WTC11 (cell line): Measurements from ENCODE around the gene ADCY3. TPM values are rescaled to one million over a fixed set of nuclear protein-coding genes. Genes with fewer than 3 reads are reported as not detected.

Experiments used
- ATAC-seq: fragments of 200-7000 bp; cut with Tn5 transposase; 2 replicates; pipeline ENCODE4 v1.10.0; 2021; ENCODE audit warnings: mild to moderate bottlenecking, moderate library complexity
- CTCF ChIA-PET: fragments of 300-600 bp; sonication (Branson Sonifier 250); formaldehyde crosslinking; loops from one replicate; lab custom pipeline; 2021; ENCODE audit warnings: antibody characterized with exemption; lab: Charles Lee
- POLR2A ChIA-PET: fragments of 350-600 bp; sonication (Branson Sonifier 250); formaldehyde crosslinking; loops from one replicate; lab custom pipeline; 2021; ENCODE audit warnings: antibody characterized with exemption; lab: Charles Lee
- DNase-seq: peaks from one replicate; pipeline ENCODE4 v3.0.0; 2021; ENCODE audit warnings: low spot score
- H3K27ac Mint-ChIP-seq: 2 replicates; pipeline ENCODE4 v1.8.0; 2021; ENCODE audit warnings: mixed read lengths
- H3K27me3 Mint-ChIP-seq: 2 replicates; pipeline ENCODE4 v1.8.0; 2021; ENCODE audit warnings: low read depth, mild to moderate bottlenecking, moderate library complexity, mixed read lengths
- H3K36me3 Mint-ChIP-seq: 2 replicates; pipeline ENCODE4 v1.8.0; 2021; ENCODE audit warnings: mixed read lengths
- H3K4me1 Mint-ChIP-seq: 2 replicates; pipeline ENCODE4 v1.8.0; 2022; ENCODE audit warnings: mixed read lengths
- H3K4me3 Mint-ChIP-seq: 2 replicates; pipeline ENCODE4 v1.8.0; 2021; ENCODE audit warnings: mild to moderate bottlenecking, moderate library complexity, mixed read lengths
- H3K9me3 Mint-ChIP-seq: 2 replicates; pipeline ENCODE4 v1.8.0; 2021; ENCODE audit warnings: mixed read lengths
- E2F4 ChIP-seq: sonication (generic); formaldehyde crosslinking; IDR thresholded peaks from 2 replicates; pipeline ENCODE4 v1.8.1; 2022; ENCODE audit warnings: low read depth, mild to moderate bottlenecking, moderate library complexity, missing genetic modification reagents, borderline replicate concordance
- E2F5 ChIP-seq: sonication (generic); formaldehyde crosslinking; IDR thresholded peaks from 2 replicates; pipeline ENCODE4 v1.8.1; 2022; ENCODE audit warnings: mild to moderate bottlenecking, moderate library complexity, missing genetic modification reagents
- ETV6 ChIP-seq: sonication (generic); formaldehyde crosslinking; IDR thresholded peaks from 2 replicates; pipeline ENCODE4 v1.8.1; 2022; ENCODE audit warnings: mild to moderate bottlenecking, missing genetic modification reagents
- FOXP1 ChIP-seq: sonication (generic); formaldehyde crosslinking; IDR thresholded peaks from 2 replicates; pipeline ENCODE4 v1.8.0; 2022; ENCODE audit warnings: missing genetic modification reagents, mild to moderate bottlenecking, moderate library complexity, borderline replicate concordance
- GABPB1 ChIP-seq: sonication (generic); formaldehyde crosslinking; IDR thresholded peaks from 2 replicates; pipeline ENCODE4 v1.8.1; 2023; ENCODE audit warnings: mild to moderate bottlenecking, missing genetic modification reagents
- GRHL2 ChIP-seq: fragments of 250-450 bp; sonication (Bioruptor Pico); IDR thresholded peaks from 2 replicates; pipeline ENCODE4 v1.8.0; 2022; ENCODE audit warnings: mild to moderate bottlenecking, moderate library complexity; ENCODE audit not compliant: insufficient replicate concordance, severe bottlenecking
- HMGXB4 ChIP-seq: sonication (generic); formaldehyde crosslinking; IDR thresholded peaks from 2 replicates; pipeline ENCODE4 v1.8.1; 2023; ENCODE audit warnings: mild to moderate bottlenecking, moderate library complexity, missing genetic modification reagents
- IRF1 ChIP-seq: sonication (generic); formaldehyde crosslinking; IDR thresholded peaks from 2 replicates; pipeline ENCODE4 v1.8.0; 2023; ENCODE audit warnings: missing genetic modification reagents
- KAT7 ChIP-seq: sonication (generic); formaldehyde crosslinking; IDR thresholded peaks from 2 replicates; pipeline ENCODE4 v1.8.1; 2023; ENCODE audit warnings: missing genetic modification reagents, mild to moderate bottlenecking, borderline replicate concordance
- MAX ChIP-seq: sonication (generic); formaldehyde crosslinking; IDR thresholded peaks from 2 replicates; pipeline ENCODE4 v1.8.0; 2022; ENCODE audit warnings: mild to moderate bottlenecking, missing genetic modification reagents
- NFE2L1 ChIP-seq: sonication (generic); formaldehyde crosslinking; IDR thresholded peaks from 2 replicates; pipeline ENCODE4 v1.8.1; 2023; ENCODE audit warnings: missing genetic modification reagents
- NFYB ChIP-seq: sonication (generic); formaldehyde crosslinking; conservative IDR thresholded peaks from 2 replicates; pipeline ENCODE4 v1.8.0; 2022; ENCODE audit warnings: low read depth, missing genetic modification reagents
- OVOL2 ChIP-seq: fragments of 250-450 bp; sonication (Bioruptor Pico); IDR thresholded peaks from 2 replicates; pipeline ENCODE4 v1.9.0; 2021; ENCODE audit warnings: mild to moderate bottlenecking, borderline replicate concordance
- PRDM15 ChIP-seq: sonication (generic); formaldehyde crosslinking; IDR thresholded peaks from 2 replicates; pipeline ENCODE4 v1.8.0; 2022; ENCODE audit warnings: missing genetic modification reagents
- RORB ChIP-seq: fragments of 250-450 bp; sonication (Bioruptor Pico); IDR thresholded peaks from 2 replicates; pipeline ENCODE4 v1.9.0; 2021; ENCODE audit warnings: mild to moderate bottlenecking
- USF1 ChIP-seq: sonication (generic); formaldehyde crosslinking; IDR thresholded peaks from 2 replicates; pipeline ENCODE4 v1.8.0; 2022; ENCODE audit warnings: mild to moderate bottlenecking, missing genetic modification reagents
- ZBTB43 ChIP-seq: sonication (generic); formaldehyde crosslinking; IDR thresholded peaks from 2 replicates; pipeline ENCODE4 v1.8.1; 2023; ENCODE audit warnings: mild to moderate bottlenecking, missing genetic modification reagents
- ZMAT4 ChIP-seq: fragments of 250-450 bp; sonication (Bioruptor Pico); IDR thresholded peaks from 2 replicates; pipeline ENCODE4 v1.9.0; 2021; ENCODE audit warnings: mild to moderate bottlenecking
- ZNF263 ChIP-seq: sonication (generic); formaldehyde crosslinking; IDR thresholded peaks from 2 replicates; pipeline ENCODE4 v1.8.1; 2022; ENCODE audit warnings: low read depth, mild to moderate bottlenecking, moderate library complexity, missing genetic modification reagents
- ZNF317 ChIP-seq: sonication (generic); formaldehyde crosslinking; IDR thresholded peaks from 2 replicates; pipeline ENCODE4 v1.8.1; 2023; ENCODE audit warnings: low read depth, mild to moderate bottlenecking, moderate library complexity, missing genetic modification reagents, borderline replicate concordance
- ZNF423 ChIP-seq: fragments of 250-450 bp; sonication (Bioruptor Pico); IDR thresholded peaks from 2 replicates; pipeline ENCODE4 v2.1.2; 2022; ENCODE audit warnings: mild to moderate bottlenecking, moderate library complexity
- total RNA-seq: library from RNA; stranded (reverse); gene quantifications from 3 replicates; pipeline ENCODE4 v1.2.3, GENCODE V29; 2021

The ADCY3 gene
- total RNA-seq, 1 experiment from 2014 or later: 37.1 TPM

- ATAC-seq (no peak), DNase-seq (no peak)
- H3K4me1 Mint-ChIP-seq: peaks cover 8% of the 10 kb centered on the region
- H3K36me3 Mint-ChIP-seq: peaks cover 52% of the 10 kb centered on the region
- CTCF ChIA-PET: no interaction called here
- peaks cover 56% of the 10 kb centered on the region for H3K9me3 Mint-ChIP-seq
- TF ChIP-seq ZNF317 (CRISPR knock-in tag) (peak; percentile 84), IRF1 (CRISPR knock-in tag) (no peak)
- POLR2A ChIA-PET: no interaction called here
- H3K27ac Mint-ChIP-seq: no peak overlapping the region
- no peak overlapping the region for H3K4me3 Mint-ChIP-seq
- peaks cover 2% of the 10 kb centered on the region; the same call in 1 of the 2 replicates for H3K27me3 Mint-ChIP-seq
These were observed 25.3 kb downstream of the ADCY3 start for GRCh38 chr2:24894750-24895149.

GRCh38 chr2:24893934-24894333, 26.1 kb downstream of the ADCY3 start:
- Mint-ChIP-seq H3K27ac (no peak overlapping the region), H3K4me3 (no peak overlapping the region), H3K4me1 (peaks cover 3% of the 10 kb centered on the region; the same call in 1 of the 2 replicates), H3K27me3 (peaks cover 2% of the 10 kb centered on the region; the same call in 1 of the 2 replicates), H3K9me3 (peaks cover 56% of the 10 kb centered on the region), H3K36me3 (peaks cover 52% of the 10 kb centered on the region)
- CTCF ChIA-PET: no interaction called here
- TF ChIP-seq NFYB: no peak
- TF ChIP-seq ZNF423 (CRISPR knock-in tag): no peak
- TF ChIP-seq NFE2L1: no peak
- TF ChIP-seq E2F4: no peak
- TF ChIP-seq ZMAT4: no peak
- TF ChIP-seq FOXP1 (CRISPR knock-in tag): no peak
- no peak for TF ChIP-seq E2F5 (CRISPR knock-in tag)
- no peak for TF ChIP-seq PRDM15
- no peak for DNase-seq
- POLR2A ChIA-PET: no interaction called here
- ATAC-seq: no peak

- Mint-ChIP-seq H3K4me3 (no peak overlapping the region), H3K27me3 (peaks cover 2% of the 10 kb centered on the region; the same call in 1 of the 2 replicates), H3K9me3 (peaks cover 53% of the 10 kb centered on the region), H3K4me1 (no peaks in the 10 kb centered on the region), H3K36me3 (peaks cover 45% of the 10 kb centered on the region), H3K27ac (no peak overlapping the region)
- CTCF ChIA-PET: interaction anchor here (0.6 to 1.0 kb wide), 3 partner anchors 82 to 1130 kb away, joined by 3 to 5 read pairs (median 3); no protein-coding TSS in a partner anchor
- no peak for ATAC-seq
- no peak for DNase-seq
- POLR2A ChIA-PET: interaction anchor here (0.6 to 0.7 kb wide), 2 partner anchors 35 to 275 kb away, joined by 5 to 6 read pairs; no protein-coding TSS in a partner anchor
- no peak for TF ChIP-seq ZBTB43 (CRISPR knock-in tag)
- no peak for TF ChIP-seq HMGXB4
- no peak for TF ChIP-seq RORB
- TF ChIP-seq GABPB1 (CRISPR knock-in tag): no peak
- no peak for TF ChIP-seq GRHL2
- no peak for TF ChIP-seq MAX (CRISPR knock-in tag)
- no peak for TF ChIP-seq USF1 (CRISPR knock-in tag)
- TF ChIP-seq OVOL2 (CRISPR knock-in tag): no peak
- TF ChIP-seq ZNF263 (CRISPR knock-in tag): no peak
- TF ChIP-seq ETV6 (CRISPR knock-in tag): no peak
- TF ChIP-seq KAT7 (CRISPR knock-in tag): no peak
These were observed 27.1 kb downstream of the ADCY3 start for GRCh38 chr2:24892928-24893327.
